Body of pancreas (tissue), 4 donors: ENCODE results near the gene PPARA. TPM values are rescaled to one million over a fixed set of nuclear protein-coding genes. Genes with fewer than 3 reads are reported as not detected.
"Not testable (repeated sequence)": the region's sequence is repeated elsewhere in the genome, so short reads cannot be mapped to it uniquely, and the experiment has no call there.

Source experiments
- ATAC-seq: fragments of 150-250 bp; one replicate; pipeline ENCODE4 v1.9.1; 2016
- DNase-seq, 4 donors: peaks; one replicate each; pipeline ENCODE4 v3.0.0-alpha.2; 2019
- H3K27ac ChIP-seq, 4 donors: fragments of 200-600 bp; sonication (generic); 1 replicate in 3 of 4; 2 replicates in 1 of 4; pipeline versions ENCODE4 v1.5.1 to v1.6.1; 2016 to 2019; ENCODE audit warnings: mild to moderate bottlenecking in 1 of 4, mixed read lengths in 1 of 4, moderate library complexity in 1 of 4
- H3K27me3 ChIP-seq, 2 donors: fragments of 200-600 bp; sonication (generic); one replicate each; pipeline ENCODE4 v1.6.0; 2016; ENCODE audit warnings: mild to moderate bottlenecking in 1 of 2
- H3K36me3 ChIP-seq, 2 donors: fragments of 200-600 bp; sonication (generic); replicated peaks in 1 of 2; 2 replicates each; pipeline ENCODE4 v1.5.1; 2016; ENCODE audit warnings: low read depth in 2 of 2; ENCODE audit not compliant: insufficient read depth in 1 of 2
- H3K4me1 ChIP-seq: fragments of 200-600 bp; sonication (generic); one replicate; pipeline ENCODE4 v1.6.0; 2016
- H3K4me3 ChIP-seq, 2 donors: fragments of 200-600 bp; sonication (generic); 1 replicate in 1 of 2; 2 replicates in 1 of 2; pipeline ENCODE4 v1.5.1; 2016 to 2019
- H3K9me3 ChIP-seq, 3 donors: fragments of 200-600 bp; sonication (generic); 1 replicate in 2 of 3; 2 replicates in 1 of 3; pipeline ENCODE4 v1.5.1; 2016
- CTCF ChIP-seq, 7 experiments: fragments of 450-650 bp in 4 of 7; fragments of 200-600 bp in 3 of 7; sonication (generic) in 3 of 7; IDR thresholded peaks; one replicate each; pipeline ENCODE4 v1.5.1; 2016 to 2019; ENCODE audit warnings: antibody characterized with exemption in 7 of 7
- POLR2A ChIP-seq, 3 donors: fragments of 450-650 bp; IDR thresholded peaks; one replicate each; pipeline ENCODE4 v1.6.1; 2016; ENCODE audit warnings: antibody characterized with exemption in 3 of 3, mild to moderate bottlenecking in 2 of 3
- WGBS, 2 donors: methylation state at CpG; one replicate each; pipeline ENCODE4 v1.1.5; 2017; 5-methylcytosine and 5-hydroxymethylcytosine counted together
- intact Hi-C: fragments of 100-400 bp; cut with DNase I; formaldehyde crosslinking; loops from one replicate; pipeline ENCODE4 v1.15.1; 2023
- total RNA-seq, 2 donors: library from RNA; depleted of rRNA; stranded (reverse); fragments of >200 nt; gene quantifications; one replicate each; pipeline ENCODE4 v1.1.0, GENCODE V29; 2016

The PPARA gene
- total RNA-seq, 2 donors from 2014 or later, result 15.8 to 19.8 TPM

- intact Hi-C loops, result no loop called here
- Histone ChIP-seq H3K9me3 (no peaks in the 10 kb centered on the region), H3K27ac (no peak overlapping the region), H3K27me3 (no peaks in the 10 kb centered on the region), H3K36me3 (no peaks in the 10 kb centered on the region), H3K4me1 (peaks cover 17% of the 10 kb centered on the region), H3K4me3 (no peak overlapping the region)
- ATAC-seq (peak; percentile 54), DNase-seq (peak; percentile 53 to 61 (median 55))
- TF ChIP-seq POLR2A (IDR thresholded peaks at IDR 0.05) (no peak), CTCF (IDR thresholded peaks at IDR 0.05) (peak in 2 of 7 experiments; percentile 3 to 15)
- 34% methylated on average over 35 of the region's 109 CpGs; no CpG with 5 or more reads in 1 of the 2 donors for WGBS, 2 donors
These were observed 112.3 kb downstream of the PPARA start for GRCh38 chr22:46262449-46263215.

- intact Hi-C loops, result no loop called here
- no peak for TF ChIP-seq POLR2A (IDR thresholded peaks at IDR 0.05)
- TF ChIP-seq CTCF (IDR thresholded peaks at IDR 0.05), result no peak
- no peaks in the 10 kb centered on the region for H3K9me3 ChIP-seq
- no peak within 1 kb of the TSS for H3K27ac ChIP-seq
- 45% methylated on average over 23 of the region's 30 CpGs; no CpG with 5 or more reads in 1 of the 2 donors for WGBS, 2 donors
- H3K4me1 ChIP-seq, result peaks cover 17% of the 10 kb centered on the region
- H3K4me3 ChIP-seq, result no peak within 1 kb of the TSS
- DNase-seq, result no peak
- H3K36me3 ChIP-seq, result no peaks in the 10 kb centered on the region
- H3K27me3 ChIP-seq, result no peaks in the 10 kb centered on the region
- no peak for ATAC-seq
These were observed 112.9 kb downstream of the PPARA start, which contains the start of gene PKDREJ for GRCh38 chr22:46263216-46263590. TSS of gene PKDREJ (minus strand) at chr22:46263343. CDS start at chr22:46263322, 21 bp downstream.

- ATAC-seq, H3K4me3 ChIP-seq, intact Hi-C loops, H3K27me3 ChIP-seq, H3K27ac ChIP-seq, H3K36me3 ChIP-seq, H3K9me3 ChIP-seq: not testable (repeated sequence)
- 56 to 65% methylated on average over 6 of the region's 6 CpGs for WGBS, 2 donors
- H3K4me1 ChIP-seq, result peaks cover 29% of the 10 kb centered on the region
- DNase-seq, result peak in 2 of 4 donors; percentile 44 to 47
These were observed 114.2 kb downstream of the PPARA start for GRCh38 chr22:46264520-46264919.

- intact Hi-C loops, result not testable (repeated sequence)
- 80 to 96% methylated on average over 3 to 4 of the region's 4 CpGs for WGBS, 2 donors
These were observed 115.3 kb downstream of the PPARA start for GRCh38 chr22:46265627-46266026.

GRCh38 chr22:46267431-46268279 lies 117.3 kb downstream of the PPARA start, which contains the start of gene TTC38:
TSS of gene TTC38 (plus strand) at chr22:46268008. CDS start at chr22:46268040, 32 bp downstream.
- Histone ChIP-seq H3K27ac (peak within 1 kb of the TSS; percentile 79 to 90 (median 85)), H3K4me1 (peaks cover 36% of the 10 kb centered on the region), H3K27me3 (no peaks in the 10 kb centered on the region), H3K4me3 (peak within 1 kb of the TSS; percentile 76 to 88), H3K9me3 (no peaks in the 10 kb centered on the region), H3K36me3 (peaks cover 4 to 6% of the 10 kb centered on the region in 2 donors)
- peak; percentile 95 to 98 (median 96) for DNase-seq
- 1% methylated on average over 14 to 58 of the region's 74 CpGs for WGBS, 2 donors
- TF ChIP-seq CTCF (IDR thresholded peaks at IDR 0.05) (no peak), POLR2A (IDR thresholded peaks at IDR 0.05) (peak; percentile 59 to 92 (median 87))
- intact Hi-C loops, result no loop called here
- peak; percentile 98 for ATAC-seq

More at GRCh38 chr22:46265627-46266026, 115.3 kb downstream of the PPARA start:
- H3K4me1 ChIP-seq, result peaks cover 36% of the 10 kb centered on the region
- not testable (repeated sequence) for H3K9me3 ChIP-seq, H3K27ac ChIP-seq, H3K27me3 ChIP-seq, ATAC-seq, DNase-seq, H3K36me3 ChIP-seq, H3K4me3 ChIP-seq
